HG03175 (cell line): ENCODE measurements around the gene FLVCR1.
"Not testable (repeated sequence)": the region's sequence is repeated elsewhere in the genome, so short reads cannot be mapped to it uniquely, and the experiment has no call there.

Experiments
- ATAC-seq: cut with Tn5 transposase; IDR thresholded peaks from one replicate; pipeline ENCODE4 v1.9.1; 2021; ENCODE audit warnings: mild to moderate bottlenecking, moderate library complexity; ENCODE audit not compliant: unreplicated experiment

FLVCR1 gene

GRCh38 chr1:212857992-212858460 is at the start of gene FLVCR1:
FLVCR1 (plus strand) TSS chr1:212858275; CDS start chr1:212858453, 178 bp downstream.
- ATAC-seq, result peak; percentile 97

GRCh38 chr1:212814537-212815334 is 43.3 kb upstream of the FLVCR1 start:
- ATAC-seq, result no peak

GRCh38 chr1:212816567-212817278 is 41.4 kb upstream of the FLVCR1 start:
- no peak for ATAC-seq

- peak; percentile 43 for ATAC-seq
Measured at GRCh38 chr1:212819726-212820125, 38.3 kb upstream of the FLVCR1 start.

- ATAC-seq, result no peak
Measured at GRCh38 chr1:212820969-212821368, 37.1 kb upstream of the FLVCR1 start.

GRCh38 chr1:212822956-212823355 is 35.1 kb upstream of the FLVCR1 start:
- no peak for ATAC-seq

GRCh38 chr1:212824201-212824600 is 33.9 kb upstream of the FLVCR1 start:
- ATAC-seq, result no peak

- no peak for ATAC-seq
Measured at GRCh38 chr1:212825798-212826452, 32.1 kb upstream of the FLVCR1 start.

- ATAC-seq, result no peak
Measured at GRCh38 chr1:212827171-212827776, 30.8 kb upstream of the FLVCR1 start.

- ATAC-seq, result no peak
Measured at GRCh38 chr1:212827831-212828278, 30.2 kb upstream of the FLVCR1 start.

- ATAC-seq, result no peak
Measured at GRCh38 chr1:212828395-212828794, 29.7 kb upstream of the FLVCR1 start.

- peak; percentile 82 for ATAC-seq
Measured at GRCh38 chr1:212833211-212834207, 24.6 kb upstream of the FLVCR1 start.

- ATAC-seq, result no peak
Measured at GRCh38 chr1:212838145-212838544, 19.9 kb upstream of the FLVCR1 start.

- ATAC-seq, result not testable (repeated sequence)
Measured at GRCh38 chr1:212844521-212844920, 13.6 kb upstream of the FLVCR1 start.

GRCh38 chr1:212847549-212847948 is 10.5 kb upstream of the FLVCR1 start, which contains the start of gene SPATA45:
SPATA45 (minus strand) TSS chr1:212847649; CDS start chr1:212836149, 11,500 bp downstream.
- no peak for ATAC-seq

- ATAC-seq, result no peak
Measured at GRCh38 chr1:212852105-212852688, 5.9 kb upstream of the FLVCR1 start.

GRCh38 chr1:212853658-212854057 is 4.4 kb upstream of the FLVCR1 start:
- no peak for ATAC-seq

- ATAC-seq, result no peak
Measured at GRCh38 chr1:212856755-212857154, 1.3 kb upstream of the FLVCR1 start.
